Thyroid gland (tissue), 4 donors: ENCODE results near the gene RARB. TPM values are rescaled to one million over a fixed set of nuclear protein-coding genes. Genes with fewer than 3 reads are reported as not detected.

Experiments
- DNase-seq, 2 donors: peaks; one replicate each; pipeline ENCODE4 v3.0.0-alpha.2; 2019
- H3K27ac ChIP-seq, 3 donors: fragments of 200-600 bp; sonication (generic); 1 replicate in 2 of 3; 2 replicates in 1 of 3; pipeline ENCODE4 v1.5.1; 2016 to 2019; ENCODE audit warnings: mild to moderate bottlenecking in 1 of 3, moderate library complexity in 1 of 3
- H3K27me3 ChIP-seq: fragments of 200-600 bp; sonication (generic); one replicate; pipeline ENCODE4 v1.5.1; 2019
- H3K36me3 ChIP-seq, 2 donors: fragments of 200-600 bp; sonication (generic); one replicate each; pipeline ENCODE4 v1.5.1; 2016 to 2019
- H3K4me1 ChIP-seq, 2 donors: fragments of 200-600 bp; sonication (generic); one replicate each; pipeline ENCODE4 v1.5.1; 2017 to 2019
- H3K4me3 ChIP-seq, 3 donors: fragments of 200-600 bp; sonication (generic); replicated peaks in 1 of 3; 1 replicate in 2 of 3; 2 replicates in 1 of 3; pipeline ENCODE4 v1.5.1; 2016; ENCODE audit warnings: mild to moderate bottlenecking in 1 of 3
- H3K9me3 ChIP-seq: fragments of 200-600 bp; sonication (generic); one replicate; pipeline ENCODE4 v1.5.1; 2017
- POLR2A ChIP-seq, 2 donors: fragments of 450-650 bp; IDR thresholded peaks; one replicate each; pipeline ENCODE4 v1.6.1; 2017; ENCODE audit warnings: antibody characterized with exemption in 2 of 2, mild to moderate bottlenecking in 2 of 2, moderate library complexity in 1 of 2
- WGBS, 2 donors: methylation state at CpG; one replicate each; pipeline ENCODE4 v1.1.5; 2017; 5-methylcytosine and 5-hydroxymethylcytosine counted together
- intact Hi-C: fragments of 100-400 bp; cut with DNase I; formaldehyde crosslinking; loops from one replicate; pipeline ENCODE4 v1.15.1; 2023
- total RNA-seq, 4 donors: library from RNA; depleted of rRNA; stranded (reverse); fragments of >200 nt; gene quantifications; one replicate each; pipeline ENCODE4 v1.2.3, GENCODE V29; 2016
- TF ChIP-seq, protein P1 (sequence below), 6 experiments: fragments of 200-600 bp in 3 of 6; fragments of 450-650 bp in 3 of 6; sonication (generic) in 3 of 6; IDR thresholded peaks; one replicate each; pipeline ENCODE4 v1.5.1; 2016 to 2019; ENCODE audit warnings: antibody characterized with exemption in 6 of 6, mild to moderate bottlenecking in 2 of 6, inconsistent platforms in 1 of 6, moderate library complexity in 1 of 6

The RARB gene
- total RNA-seq, 4 donors from 2014 or later, result 13.6 to 31.5 (median 20.5) TPM

DNA sequence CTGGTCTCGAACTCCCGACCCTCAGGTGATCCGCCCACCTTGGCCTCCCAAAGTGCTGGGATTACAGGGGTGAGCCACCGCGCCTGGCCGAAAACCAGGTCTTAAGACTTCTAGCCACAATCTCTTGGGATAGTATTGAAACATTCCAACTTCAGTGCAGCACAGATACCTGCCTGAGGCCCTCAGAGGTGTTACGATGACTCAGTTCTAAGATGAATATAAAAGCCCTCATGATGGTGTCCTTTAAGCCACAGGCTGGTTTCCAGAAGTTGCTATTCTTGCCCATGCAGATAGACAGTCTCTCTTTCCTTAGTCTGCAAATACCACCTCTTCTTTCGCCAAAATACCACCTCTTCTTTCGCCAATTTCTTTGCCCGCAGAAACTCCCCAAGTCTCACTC lies 69.0 kb downstream of the RARB start:
- H3K27ac ChIP-seq, result no peak overlapping the region
- H3K4me3 ChIP-seq, result no peak overlapping the region
- no peaks in the 10 kb centered on the region for H3K27me3 ChIP-seq
- no peak for TF ChIP-seq POLR2A (IDR thresholded peaks at IDR 0.05)
- TF ChIP-seq, protein P1, sequence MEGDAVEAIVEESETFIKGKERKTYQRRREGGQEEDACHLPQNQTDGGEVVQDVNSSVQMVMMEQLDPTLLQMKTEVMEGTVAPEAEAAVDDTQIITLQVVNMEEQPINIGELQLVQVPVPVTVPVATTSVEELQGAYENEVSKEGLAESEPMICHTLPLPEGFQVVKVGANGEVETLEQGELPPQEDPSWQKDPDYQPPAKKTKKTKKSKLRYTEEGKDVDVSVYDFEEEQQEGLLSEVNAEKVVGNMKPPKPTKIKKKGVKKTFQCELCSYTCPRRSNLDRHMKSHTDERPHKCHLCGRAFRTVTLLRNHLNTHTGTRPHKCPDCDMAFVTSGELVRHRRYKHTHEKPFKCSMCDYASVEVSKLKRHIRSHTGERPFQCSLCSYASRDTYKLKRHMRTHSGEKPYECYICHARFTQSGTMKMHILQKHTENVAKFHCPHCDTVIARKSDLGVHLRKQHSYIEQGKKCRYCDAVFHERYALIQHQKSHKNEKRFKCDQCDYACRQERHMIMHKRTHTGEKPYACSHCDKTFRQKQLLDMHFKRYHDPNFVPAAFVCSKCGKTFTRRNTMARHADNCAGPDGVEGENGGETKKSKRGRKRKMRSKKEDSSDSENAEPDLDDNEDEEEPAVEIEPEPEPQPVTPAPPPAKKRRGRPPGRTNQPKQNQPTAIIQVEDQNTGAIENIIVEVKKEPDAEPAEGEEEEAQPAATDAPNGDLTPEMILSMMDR (IDR thresholded peaks at IDR 0.05), result no peak
- peaks cover 0 to 3% of the 10 kb centered on the region in 2 donors for H3K4me1 ChIP-seq
- H3K36me3 ChIP-seq, result no peaks in the 10 kb centered on the region
- WGBS, 2 donors, result 97 to 99% methylated on average over 10 of the region's 10 CpGs
- no peak for DNase-seq
- intact Hi-C loops, result no loop called here
- no peaks in the 10 kb centered on the region for H3K9me3 ChIP-seq

GRCh38 chr3:25500706-25501210 lies 72.7 kb downstream of the RARB start:
- H3K27me3 ChIP-seq, result no peaks in the 10 kb centered on the region
- H3K4me1 ChIP-seq, result peaks cover 0 to 3% of the 10 kb centered on the region in 2 donors
- H3K27ac ChIP-seq, result no peak overlapping the region
- WGBS, 2 donors, result 85 to 88% methylated on average over 5 of the region's 5 CpGs
- TF ChIP-seq, protein P1 (IDR thresholded peaks at IDR 0.05), result no peak
- no peak for TF ChIP-seq POLR2A (IDR thresholded peaks at IDR 0.05)
- no peaks in the 10 kb centered on the region for H3K9me3 ChIP-seq
- DNase-seq, result no peak
- no peaks in the 10 kb centered on the region for H3K36me3 ChIP-seq
- H3K4me3 ChIP-seq, result no peak overlapping the region
- intact Hi-C loops, result no loop called here

- Histone ChIP-seq H3K27me3 (no peaks in the 10 kb centered on the region), H3K9me3 (no peaks in the 10 kb centered on the region), H3K27ac (no peak overlapping the region), H3K4me1 (peaks cover 0 to 3% of the 10 kb centered on the region in 2 donors), H3K36me3 (no peaks in the 10 kb centered on the region), H3K4me3 (no peak overlapping the region)
- WGBS, 2 donors, result 92% methylated on average over 1 of the region's 1 CpG
- no peak for DNase-seq
- TF ChIP-seq, protein P1 (IDR thresholded peaks at IDR 0.05), result no peak
- no peak for TF ChIP-seq POLR2A (IDR thresholded peaks at IDR 0.05)
- intact Hi-C loops, result no loop called here
Observed at GRCh38 chr3:25502233-25502632, 74.2 kb downstream of the RARB start.

DNA sequence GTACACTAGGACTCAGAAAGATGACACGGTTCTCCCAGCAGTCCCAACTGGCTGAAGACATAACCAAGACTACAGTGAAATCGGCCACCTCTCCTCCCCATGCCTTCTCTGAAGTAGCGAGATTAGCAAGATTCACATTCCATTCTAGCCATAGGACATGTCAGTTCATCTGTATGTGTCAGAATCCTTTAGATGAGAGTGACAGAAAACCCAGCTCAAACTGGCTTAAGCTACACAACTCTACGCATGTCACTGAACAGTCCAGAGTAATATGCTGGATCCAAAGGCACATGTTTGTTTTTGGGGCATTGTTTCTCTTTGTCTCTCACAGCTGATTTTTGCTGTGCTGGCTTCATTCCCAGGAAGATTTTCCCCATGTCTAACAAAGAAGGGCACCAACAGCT lies 75.8 kb downstream of the RARB start:
- Histone ChIP-seq H3K27ac (no peak overlapping the region), H3K4me1 (peaks cover 0 to 3% of the 10 kb centered on the region in 2 donors), H3K9me3 (no peaks in the 10 kb centered on the region), H3K4me3 (no peak overlapping the region), H3K27me3 (no peaks in the 10 kb centered on the region), H3K36me3 (no peaks in the 10 kb centered on the region)
- TF ChIP-seq, protein P1 (IDR thresholded peaks at IDR 0.05), result no peak
- TF ChIP-seq POLR2A (IDR thresholded peaks at IDR 0.05), result no peak
- intact Hi-C loops, result no loop called here
- no peak for DNase-seq
- WGBS, 2 donors, result 91 to 93% methylated on average over 4 of the region's 4 CpGs

DNA sequence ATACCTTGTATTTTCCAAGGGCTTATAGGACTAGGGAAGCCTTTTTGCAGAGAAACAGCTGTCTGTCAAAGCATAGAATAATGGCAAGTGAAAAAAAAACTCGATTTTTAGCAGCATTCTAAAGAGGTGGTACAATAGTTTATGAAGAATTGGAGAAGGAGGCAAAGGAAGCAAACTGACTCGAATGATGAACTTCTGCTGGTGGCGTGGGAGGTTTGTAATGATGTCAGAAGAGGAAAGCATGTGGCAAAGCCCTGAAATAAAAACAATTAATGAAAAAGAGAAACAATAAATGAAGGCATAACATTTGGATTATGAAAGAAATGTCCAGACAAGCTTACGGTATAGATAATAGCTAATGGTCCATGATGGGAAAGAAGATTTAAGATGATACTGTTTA lies 77.5 kb downstream of the RARB start:
- no peak for DNase-seq
- intact Hi-C loops, result no loop called here
- Histone ChIP-seq H3K27ac (no peak overlapping the region), H3K9me3 (no peaks in the 10 kb centered on the region), H3K27me3 (no peaks in the 10 kb centered on the region), H3K4me1 (peaks cover 3 to 5% of the 10 kb centered on the region in 2 donors), H3K4me3 (no peak overlapping the region), H3K36me3 (no peaks in the 10 kb centered on the region)
- WGBS, 2 donors, result 90 to 91% methylated on average over 4 of the region's 4 CpGs
- TF ChIP-seq POLR2A (IDR thresholded peaks at IDR 0.05), result no peak
- TF ChIP-seq, protein P1 (IDR thresholded peaks at IDR 0.05), result no peak
